Neuronal stem cell (in vitro differentiated cells): ENCODE results near the gene RIN3.

Experiments used
- DNase-seq: peaks from one replicate; pipeline ENCODE4 v3.0.0-alpha.2; 2013; ENCODE audit warnings: low spot score
- H2AFZ ChIP-seq: one replicate; pipeline ENCODE4 v1.6.1; 2013; ENCODE audit warnings: mild to moderate bottlenecking, low read length, inconsistent platforms
- H2AK5ac ChIP-seq: 2 replicates; pipeline ENCODE4 v1.6.1; 2013; ENCODE audit warnings: low read depth, mild to moderate bottlenecking, inconsistent platforms, low read length, moderate library complexity, mixed read lengths
- H2BK120ac ChIP-seq: 2 replicates; pipeline ENCODE4 v1.6.1; 2013; ENCODE audit warnings: low read depth, mild to moderate bottlenecking, inconsistent platforms, low read length, moderate library complexity, mixed read lengths
- H2BK12ac ChIP-seq: one replicate; pipeline ENCODE4 v1.6.1; 2013; ENCODE audit warnings: low read length, inconsistent platforms
- H2BK15ac ChIP-seq: 2 replicates; pipeline ENCODE4 v1.6.1; 2013; ENCODE audit warnings: mild to moderate bottlenecking, low read length, inconsistent platforms, mixed read lengths
- H2BK5ac ChIP-seq: one replicate; pipeline ENCODE4 v1.6.1; 2013; ENCODE audit warnings: inconsistent platforms, mild to moderate bottlenecking, low read length, moderate library complexity
- H3K14ac ChIP-seq: one replicate; pipeline ENCODE4 v1.6.1; 2013; ENCODE audit warnings: low read length, inconsistent platforms
- H3K18ac ChIP-seq: 2 replicates; pipeline ENCODE4 v1.6.1; 2013; ENCODE audit warnings: low read length, inconsistent platforms
- H3K23ac ChIP-seq: 2 replicates; pipeline ENCODE4 v1.6.1; 2013; ENCODE audit warnings: low read depth, mild to moderate bottlenecking, mixed read lengths, low read length, inconsistent platforms; ENCODE audit not compliant: poor library complexity
- H3K27ac ChIP-seq: replicated peaks from 3 replicates; pipeline ENCODE4 v1.5.1; 2013; ENCODE audit warnings: low read length, inconsistent platforms
- H3K27me3 ChIP-seq, 3 experiments: 2 replicates each; pipeline ENCODE4 v1.6.1; 2013; ENCODE audit warnings: low read length in 3 of 3, mild to moderate bottlenecking in 2 of 3, inconsistent platforms in 1 of 3, low read depth in 1 of 3, mixed read lengths in 1 of 3, moderate library complexity in 1 of 3; ENCODE audit not compliant: control insufficient read depth in 3 of 3, insufficient read depth in 3 of 3
- H3K36me3 ChIP-seq, 2 donors: replicated peaks in 1 of 2; 2 replicates each; pipeline ENCODE4 v1.6.1; 2013; ENCODE audit warnings: low read length in 2 of 2; ENCODE audit not compliant: control insufficient read depth in 2 of 2, insufficient read depth in 2 of 2
- H3K4ac ChIP-seq: 2 replicates; pipeline ENCODE4 v1.6.1; 2013; ENCODE audit warnings: inconsistent platforms, mild to moderate bottlenecking, low read length, moderate library complexity
- H3K4me1 ChIP-seq, 2 donors: 1 replicate in 1 of 2; 2 replicates in 1 of 2; pipeline ENCODE4 v1.6.1; 2013; ENCODE audit warnings: low read length in 2 of 2, low read depth in 1 of 2; ENCODE audit not compliant: control insufficient read depth in 2 of 2, insufficient read depth in 1 of 2
- H3K4me2 ChIP-seq: one replicate; pipeline ENCODE4 v1.6.1; 2013; ENCODE audit warnings: mild to moderate bottlenecking, low read length, inconsistent platforms; ENCODE audit not compliant: insufficient read depth, poor library complexity, severe bottlenecking
- H3K4me3 ChIP-seq, 2 donors: 2 replicates each; pipeline ENCODE4 v1.5.1; 2013; ENCODE audit warnings: low read length in 2 of 2, mild to moderate bottlenecking in 2 of 2, inconsistent platforms in 1 of 2, moderate library complexity in 1 of 2
- H3K79me1 ChIP-seq: one replicate; pipeline ENCODE4 v1.6.1; 2013; ENCODE audit warnings: low read depth, mild to moderate bottlenecking, inconsistent platforms, low read length, moderate library complexity
- H3K9ac ChIP-seq: one replicate; pipeline ENCODE4 v1.6.1; 2013; ENCODE audit warnings: mild to moderate bottlenecking, low read depth, low read length, inconsistent platforms; ENCODE audit not compliant: poor library complexity
- H3K9me3 ChIP-seq, 2 donors: replicated peaks in 1 of 2; 2 replicates each; pipeline versions ENCODE3 to v1.6.1; 2013; ENCODE audit warnings: low read length in 2 of 2, mild to moderate bottlenecking in 2 of 2, inconsistent platforms in 1 of 2, low read depth in 1 of 2, mixed read lengths in 1 of 2, moderate library complexity in 1 of 2; ENCODE audit not compliant: control insufficient read depth in 2 of 2, insufficient read depth in 1 of 2
- H4K8ac ChIP-seq: one replicate; pipeline ENCODE4 v1.6.1; 2013; ENCODE audit warnings: low read depth, mild to moderate bottlenecking, inconsistent platforms, low read length, moderate library complexity
- H4K91ac ChIP-seq: one replicate; pipeline ENCODE4 v1.6.1; 2013; ENCODE audit warnings: low read length, low read depth, mild to moderate bottlenecking, inconsistent platforms; ENCODE audit not compliant: poor library complexity
- WGBS, 2 donors: extraction: QIAGEN DNeasy Blood & Tissue Kit; methylation state at CpG; one replicate each; pipeline ENCODE4 v1.1.7; 2013; ENCODE audit warnings: missing lambda C conversion rate in 2 of 2, mixed read lengths in 1 of 2; ENCODE audit not compliant: insufficient read length in 2 of 2, insufficient replicate concordance in 1 of 2; ENCODE audit errors: extremely low coverage in 2 of 2; 5-methylcytosine and 5-hydroxymethylcytosine counted together

The RIN3 gene

GRCh38 chr14:92690171-92691011, 176.8 kb downstream of the RIN3 start:
- Histone ChIP-seq H2AFZ (no peak overlapping the region), H3K36me3 (no peaks in the 10 kb centered on the region), H4K8ac (no peak overlapping the region), H3K9me3 (no peaks in the 10 kb centered on the region), H3K23ac (peak overlapping the region; percentile 47), H3K27me3 (peaks cover 0 to 30% (median 11%) of the 10 kb centered on the region in 3 experiments), H3K14ac (no peak overlapping the region), H2BK15ac (peak overlapping the region; percentile 62), H2AK5ac (peak overlapping the region; percentile 50), H2BK5ac (no peak overlapping the region), H3K4me2 (no peak overlapping the region), H3K4ac (no peak overlapping the region), H3K27ac (no peak overlapping the region), H3K4me1 (peaks cover 0 to 4% of the 10 kb centered on the region in 2 donors), H3K4me3 (no peak overlapping the region), H4K91ac (no peak overlapping the region), H2BK120ac (no peak overlapping the region), H3K18ac (peak overlapping the region; percentile 67), H3K9ac (peak overlapping the region; percentile 39), H3K79me1 (no peaks in the 10 kb centered on the region), H2BK12ac (peak overlapping the region; percentile 52)
- no peak for DNase-seq
- WGBS, 2 donors: no CpG with 5 or more reads among the region's 13 CpGs

GRCh38 chr14:92692822-92693226, 179.2 kb downstream of the RIN3 start:
- Histone ChIP-seq H3K4me2 (no peak overlapping the region), H3K36me3 (no peaks in the 10 kb centered on the region), H3K79me1 (no peaks in the 10 kb centered on the region), H3K27ac (no peak overlapping the region), H3K27me3 (peaks cover 0 to 16% (median 5%) of the 10 kb centered on the region in 3 experiments), H3K4ac (no peak overlapping the region), H3K4me3 (no peak overlapping the region), H4K8ac (no peak overlapping the region), H2AK5ac (peak overlapping the region; percentile 62), H4K91ac (no peak overlapping the region), H2AFZ (no peak overlapping the region), H3K9ac (no peak overlapping the region), H2BK120ac (no peak overlapping the region), H2BK5ac (no peak overlapping the region), H3K18ac (no peak overlapping the region), H3K4me1 (peaks cover 0 to 2% of the 10 kb centered on the region in 2 donors), H2BK12ac (no peak overlapping the region), H3K23ac (no peak overlapping the region), H2BK15ac (no peak overlapping the region), H3K9me3 (no peaks in the 10 kb centered on the region), H3K14ac (no peak overlapping the region)
- WGBS, 2 donors: no CpG with 5 or more reads among the region's 2 CpGs
- no peak for DNase-seq

GRCh38 chr14:92693998-92694795, 180.6 kb downstream of the RIN3 start:
- no peak overlapping the region for H2BK5ac ChIP-seq
- no peaks in the 10 kb centered on the region for H3K4me1 ChIP-seq
- no peak overlapping the region for H2AK5ac ChIP-seq
- no peak overlapping the region for H3K4me3 ChIP-seq
- H3K14ac ChIP-seq: no peak overlapping the region
- DNase-seq: no peak
- no peak overlapping the region for H3K27ac ChIP-seq
- no peak overlapping the region for H2BK12ac ChIP-seq
- H3K79me1 ChIP-seq: no peaks in the 10 kb centered on the region
- peak overlapping the region; percentile 47 for H2BK120ac ChIP-seq
- H3K18ac ChIP-seq: no peak overlapping the region
- H3K4me2 ChIP-seq: no peak overlapping the region
- no CpG with 5 or more reads among the region's 18 CpGs for WGBS, 2 donors
- no peak overlapping the region for H4K91ac ChIP-seq
- no peaks in the 10 kb centered on the region for H3K9me3 ChIP-seq
- H3K27me3 ChIP-seq: peaks cover 0 to 3% (median 0%) of the 10 kb centered on the region in 3 experiments
- H3K9ac ChIP-seq: no peak overlapping the region
- no peak overlapping the region for H4K8ac ChIP-seq
- H3K36me3 ChIP-seq: no peaks in the 10 kb centered on the region
- no peak overlapping the region for H3K23ac ChIP-seq
- no peak overlapping the region for H2BK15ac ChIP-seq
- H2AFZ ChIP-seq: peak overlapping the region; percentile 30
- no peak overlapping the region for H3K4ac ChIP-seq

GRCh38 chr14:92694807-92695206, 181.2 kb downstream of the RIN3 start:
- Histone ChIP-seq H2BK12ac (no peak overlapping the region), H3K4me2 (no peak overlapping the region), H3K23ac (no peak overlapping the region), H2BK15ac (no peak overlapping the region), H3K27me3 (peaks cover 0 to 3% (median 0%) of the 10 kb centered on the region in 3 experiments), H3K18ac (no peak overlapping the region), H3K27ac (no peak overlapping the region), H3K4me1 (no peaks in the 10 kb centered on the region), H2BK120ac (peak overlapping the region; percentile 47), H3K9ac (no peak overlapping the region), H2AK5ac (no peak overlapping the region), H4K91ac (no peak overlapping the region), H2AFZ (peak overlapping the region; percentile 30), H3K14ac (no peak overlapping the region), H3K36me3 (no peaks in the 10 kb centered on the region), H3K4ac (no peak overlapping the region), H3K4me3 (no peak overlapping the region), H4K8ac (no peak overlapping the region), H3K9me3 (no peaks in the 10 kb centered on the region), H3K79me1 (no peaks in the 10 kb centered on the region), H2BK5ac (no peak overlapping the region)
- DNase-seq: no peak
- no CpG with 5 or more reads among the region's 5 CpGs for WGBS, 2 donors
